Nephron (organoid): ENCODE results near the gene KIF23.

Source experiments
- H3K27ac Mint-ChIP-seq, 3 experiments: 2 replicates each; pipeline ENCODE4 v1.8.0; 2020; ENCODE audit warnings: mixed read lengths in 3 of 3, mild to moderate bottlenecking in 2 of 3, moderate library complexity in 1 of 3
- H3K27me3 Mint-ChIP-seq: 2 replicates; pipeline ENCODE4 v1.8.0; 2021; ENCODE audit warnings: low read depth, mild to moderate bottlenecking, moderate library complexity, mixed read lengths
- H3K36me3 Mint-ChIP-seq: 2 replicates; pipeline ENCODE4 v1.8.0; 2020; ENCODE audit warnings: low read depth, mixed read lengths
- H3K4me1 Mint-ChIP-seq: 2 replicates; pipeline ENCODE4 v1.8.0; 2020; ENCODE audit warnings: mixed read lengths
- H3K4me3 Mint-ChIP-seq, 3 experiments: 2 replicates each; pipeline ENCODE4 v1.8.0; 2020; ENCODE audit warnings: mild to moderate bottlenecking in 3 of 3, mixed read lengths in 3 of 3, moderate library complexity in 2 of 3
- H3K9me3 Mint-ChIP-seq: 2 replicates; pipeline ENCODE4 v1.8.0; 2020; ENCODE audit warnings: mixed read lengths
- CTCF ChIP-seq, 3 experiments: fragments of 200-600 bp; sonication (generic); IDR thresholded peaks; one replicate each; pipeline ENCODE4 v1.5.0; 2021; ENCODE audit warnings: antibody characterized with exemption in 3 of 3; ENCODE audit not compliant: unreplicated experiment in 3 of 3

The KIF23 gene

GRCh38 chr15:69417581-69417980, 3.4 kb downstream of the KIF23 start:
- Mint-ChIP-seq H3K4me3 (peak overlapping the region in 1 of 3 experiments; percentile 16), H3K36me3 (peaks cover 34% of the 10 kb centered on the region), H3K4me1 (peaks cover 19% of the 10 kb centered on the region), H3K27ac (no peak overlapping the region), H3K27me3 (peaks cover 4% of the 10 kb centered on the region), H3K9me3 (no peaks in the 10 kb centered on the region)
- no peak for TF ChIP-seq CTCF (IDR thresholded peaks at IDR 0.05; ENCODE audit: unreplicated experiment in 3 of 3)

- H3K27ac Mint-ChIP-seq: no peak overlapping the region
- H3K27me3 Mint-ChIP-seq: no peaks in the 10 kb centered on the region
- H3K4me1 Mint-ChIP-seq: no peaks in the 10 kb centered on the region
- no peak for TF ChIP-seq CTCF (IDR thresholded peaks at IDR 0.05; ENCODE audit: unreplicated experiment in 3 of 3)
- no peaks in the 10 kb centered on the region for H3K9me3 Mint-ChIP-seq
- no peak overlapping the region for H3K4me3 Mint-ChIP-seq
- peaks cover 56% of the 10 kb centered on the region for H3K36me3 Mint-ChIP-seq
These were observed 7.3 kb downstream of the KIF23 start for GRCh38 chr15:69421498-69421897.

GRCh38 chr15:69422336-69422895, 8.3 kb downstream of the KIF23 start:
- Mint-ChIP-seq H3K27ac (no peak overlapping the region), H3K27me3 (no peaks in the 10 kb centered on the region), H3K4me3 (no peak overlapping the region), H3K36me3 (peaks cover 59% of the 10 kb centered on the region), H3K4me1 (no peaks in the 10 kb centered on the region), H3K9me3 (no peaks in the 10 kb centered on the region)
- no peak for TF ChIP-seq CTCF (IDR thresholded peaks at IDR 0.05; ENCODE audit: unreplicated experiment in 3 of 3)

GRCh38 chr15:69424001-69424400, 9.9 kb downstream of the KIF23 start:
- Mint-ChIP-seq H3K27me3 (no peaks in the 10 kb centered on the region), H3K27ac (no peak overlapping the region)
- no peak for TF ChIP-seq CTCF (IDR thresholded peaks at IDR 0.05; ENCODE audit: unreplicated experiment in 3 of 3)

GRCh38 chr15:69424748-69425413, 10.7 kb downstream of the KIF23 start:
- no peak overlapping the region for H3K4me3 Mint-ChIP-seq
- H3K27me3 Mint-ChIP-seq: no peaks in the 10 kb centered on the region
- H3K27ac Mint-ChIP-seq: no peak overlapping the region
- no peaks in the 10 kb centered on the region for H3K9me3 Mint-ChIP-seq
- no peak for TF ChIP-seq CTCF (IDR thresholded peaks at IDR 0.05; ENCODE audit: unreplicated experiment in 3 of 3)
- H3K4me1 Mint-ChIP-seq: no peaks in the 10 kb centered on the region
- H3K36me3 Mint-ChIP-seq: peaks cover 51% of the 10 kb centered on the region

More at GRCh38 chr15:69424001-69424400, 9.9 kb downstream of the KIF23 start:
- H3K36me3 Mint-ChIP-seq: peaks cover 58% of the 10 kb centered on the region
- no peaks in the 10 kb centered on the region for H3K9me3 Mint-ChIP-seq
- H3K4me3 Mint-ChIP-seq: no peak overlapping the region
- no peaks in the 10 kb centered on the region for H3K4me1 Mint-ChIP-seq

GRCh38 chr15:69433831-69434230, 19.7 kb downstream of the KIF23 start:
- no peak overlapping the region for H3K4me3 Mint-ChIP-seq
- no peaks in the 10 kb centered on the region for H3K9me3 Mint-ChIP-seq
- no peaks in the 10 kb centered on the region for H3K4me1 Mint-ChIP-seq
- no peaks in the 10 kb centered on the region for H3K27me3 Mint-ChIP-seq
- H3K27ac Mint-ChIP-seq: no peak overlapping the region
- peaks cover 62% of the 10 kb centered on the region for H3K36me3 Mint-ChIP-seq
- no peak for TF ChIP-seq CTCF (IDR thresholded peaks at IDR 0.05; ENCODE audit: unreplicated experiment in 3 of 3)
